Activated T-helper 1 cell treated with anti-CD3 and anti-CD28 coated beads, Interleukin-2, amount 50 U/mL, for 16 hours (primary cell): ENCODE results near the gene OSER1.
"Not testable (repeated sequence)": the region's sequence is repeated elsewhere in the genome, so short reads cannot be mapped to it uniquely, and the experiment has no call there.

ENCODE experiments used
- DNase-seq, 2 donors: peaks; one replicate each; pipeline ENCODE4 v3.0.0-alpha.2; 2020; ENCODE audit warnings: low read depth in 1 of 2, low spot score in 1 of 2

OSER1 gene

DNA sequence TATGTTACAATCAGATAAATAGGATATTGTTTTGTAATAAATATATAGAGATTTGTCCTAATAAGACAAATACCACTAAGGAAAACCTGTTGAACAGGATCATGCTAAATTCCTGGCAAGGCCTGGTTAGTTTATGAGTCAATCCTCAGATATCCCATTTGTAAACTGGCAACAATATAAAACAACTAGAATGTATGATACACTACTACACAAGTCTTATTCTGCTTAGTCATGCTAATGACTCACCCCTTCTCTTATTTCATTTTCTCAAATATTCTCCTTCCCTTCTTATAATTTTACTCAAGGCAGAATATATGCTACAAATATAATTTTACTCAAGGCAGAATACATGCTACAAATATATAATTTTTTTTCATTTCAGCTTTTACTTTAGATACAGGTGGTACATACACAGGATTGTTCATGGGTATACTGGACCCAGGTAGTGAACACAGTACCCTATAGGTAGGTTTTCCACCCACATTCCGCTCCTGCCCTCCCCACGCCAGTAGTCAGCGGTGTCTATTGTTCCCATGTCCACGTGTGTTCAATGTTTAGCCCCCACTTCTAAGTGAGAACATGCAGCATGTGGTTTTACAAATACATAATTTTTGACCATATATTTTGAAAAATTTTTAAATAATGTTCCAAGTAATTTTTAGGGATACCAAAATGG is 6.3 kb downstream of the OSER1 start:
- no peak for DNase-seq

DNA sequence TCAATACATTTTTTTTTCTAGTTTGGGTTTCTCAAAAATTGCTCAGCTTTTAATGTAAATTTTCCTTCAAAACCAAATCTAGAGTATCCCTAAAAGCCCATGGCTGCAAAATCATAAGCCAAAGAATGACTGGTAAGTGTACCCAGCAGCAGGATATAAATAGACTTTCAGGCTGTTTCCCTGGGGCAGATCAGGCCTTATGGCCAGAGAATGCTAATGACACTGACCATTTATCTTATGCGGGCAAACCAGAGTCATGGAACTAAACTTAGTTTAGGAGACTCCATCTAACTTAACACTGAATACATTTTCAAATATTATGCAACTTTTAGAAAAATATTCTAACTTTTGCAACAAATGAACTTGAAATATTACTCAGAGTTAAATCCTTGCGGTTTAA is 7.4 kb downstream of the OSER1 start:
- DNase-seq, result no peak

DNA sequence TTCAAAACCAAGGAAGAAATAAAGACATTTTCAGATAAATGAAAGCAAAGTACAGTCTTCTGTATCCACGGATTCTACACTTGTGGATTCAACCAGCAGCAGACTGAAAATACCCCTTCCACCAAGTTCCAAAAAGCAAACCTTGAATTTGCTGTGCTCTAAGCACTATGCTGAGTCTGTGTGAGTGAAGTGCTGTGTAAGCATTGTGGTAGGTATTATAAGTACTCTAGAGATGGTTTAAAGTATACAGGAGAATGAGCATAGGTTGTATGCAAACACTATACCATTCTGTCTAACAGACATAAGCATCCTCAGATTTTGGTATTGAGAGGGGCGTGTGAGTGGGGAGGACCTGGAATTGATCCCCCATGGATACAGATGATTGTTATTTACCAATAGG is 9.6 kb downstream of the OSER1 start:
- DNase-seq, result no peak

DNA sequence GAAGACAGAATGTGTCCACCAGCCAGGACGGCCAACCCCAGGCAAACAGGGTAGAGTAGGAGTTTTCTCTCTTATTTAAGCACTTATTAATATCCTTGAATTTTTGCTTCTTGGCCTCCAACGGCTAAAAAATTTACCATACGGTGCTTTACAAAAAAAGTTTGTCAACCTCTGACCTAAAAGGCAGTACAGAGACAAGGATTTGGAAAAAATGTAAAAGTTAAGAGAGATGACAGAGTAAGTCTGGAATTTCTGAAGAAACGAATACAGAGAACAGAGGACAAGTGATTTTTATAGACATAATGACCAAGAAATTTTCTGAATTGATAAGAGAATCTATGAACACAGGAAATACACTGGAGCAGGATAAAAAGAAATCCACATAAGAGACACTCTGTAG is 10.2 kb downstream of the OSER1 start:
- no peak for DNase-seq

DNA sequence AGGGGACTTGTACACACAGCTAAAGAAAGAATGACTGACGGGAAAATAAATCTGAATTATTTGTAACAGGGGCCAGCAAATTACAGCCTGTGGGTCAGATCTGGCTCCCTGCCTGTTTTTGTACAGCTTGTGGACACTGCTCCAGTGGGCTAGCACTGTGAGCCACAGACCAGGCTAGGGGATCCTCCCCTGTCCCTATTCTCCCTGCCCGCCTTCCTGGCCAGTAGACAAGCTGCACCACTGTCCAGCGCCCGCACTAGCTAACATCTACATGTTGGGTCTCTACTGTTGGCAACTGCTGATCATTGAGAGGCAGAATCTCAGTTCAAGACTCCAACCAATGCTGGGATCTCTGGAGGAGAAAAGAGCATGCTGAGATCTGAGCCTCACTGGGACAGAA is 10.7 kb downstream of the OSER1 start:
- no peak for DNase-seq

DNA sequence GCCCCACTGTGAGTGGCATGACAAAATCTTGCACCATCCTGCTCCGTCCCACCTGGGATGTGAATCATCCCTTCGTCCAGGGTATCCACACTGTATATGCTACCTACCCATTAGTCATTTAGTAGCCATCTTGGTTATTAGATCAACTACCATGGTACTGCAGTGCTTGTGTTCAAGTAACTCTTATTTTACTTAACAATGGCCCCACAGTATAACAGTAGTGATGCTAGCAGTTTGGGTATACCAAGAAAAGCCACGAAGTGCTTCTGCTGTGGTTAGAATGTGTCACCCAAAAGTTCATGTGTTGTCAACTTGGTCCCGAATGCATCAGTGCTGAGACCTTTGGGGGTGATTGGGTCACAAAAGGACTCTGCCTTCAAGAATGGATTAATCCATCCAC is 11.7 kb downstream of the OSER1 start:
- no peak for DNase-seq

DNA sequence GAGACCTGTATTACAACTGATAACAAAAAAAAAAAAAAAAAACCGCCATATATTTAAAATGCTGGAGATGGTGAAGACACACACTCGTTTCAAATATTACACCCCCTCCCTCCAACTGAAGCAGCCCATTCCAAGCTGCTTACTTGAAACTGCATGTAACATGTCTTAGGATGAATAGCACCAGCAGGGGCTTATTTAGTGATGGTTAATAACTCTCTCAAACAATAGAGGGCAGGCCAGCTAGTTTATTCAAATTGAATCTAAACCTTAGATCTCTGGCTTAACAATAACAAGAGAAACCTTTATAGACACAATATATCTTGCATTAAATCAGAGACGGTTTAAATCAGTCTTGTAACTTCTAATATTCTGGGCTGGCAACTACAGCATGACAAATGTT is 14.3 kb downstream of the OSER1 start:
- no peak for DNase-seq

DNA sequence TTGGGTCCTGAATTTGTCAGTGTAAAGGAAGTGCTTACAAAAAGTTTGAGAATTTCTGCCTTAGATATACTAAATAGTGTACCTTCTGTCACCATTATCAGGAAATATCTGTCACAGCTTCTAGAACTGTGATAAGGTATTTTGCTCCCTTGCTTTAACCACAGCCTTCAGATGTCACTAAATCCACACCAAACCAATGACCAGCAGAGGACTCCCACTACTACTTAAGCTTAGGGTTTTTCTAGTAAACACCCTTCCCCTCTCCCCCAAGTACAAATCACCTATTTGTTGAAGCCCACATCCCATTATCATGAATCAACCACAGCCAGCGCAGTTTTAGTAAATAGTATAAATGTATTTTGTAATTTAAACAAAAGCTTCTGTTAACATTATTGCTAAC is 15.0 kb downstream of the OSER1 start:
- no peak for DNase-seq

DNA sequence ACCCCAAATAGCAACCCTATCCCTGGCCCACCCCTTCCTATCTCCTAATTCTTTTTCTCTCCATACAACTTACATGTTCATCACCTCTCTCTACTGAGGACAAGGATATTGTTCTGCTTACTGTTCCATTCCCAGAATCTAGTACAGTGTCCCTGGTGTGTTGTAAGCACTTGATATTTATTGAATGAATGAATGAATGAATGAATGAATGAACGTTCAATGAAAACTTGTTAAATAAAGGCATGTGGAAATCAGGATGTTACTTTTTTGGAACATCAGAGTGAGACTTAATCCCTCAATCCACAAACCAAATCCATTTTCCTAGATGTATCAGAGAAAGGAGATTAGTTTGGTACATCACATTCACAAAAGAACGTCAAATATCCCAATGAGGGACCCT is 16.8 kb downstream of the OSER1 start:
- DNase-seq, result no peak

DNA sequence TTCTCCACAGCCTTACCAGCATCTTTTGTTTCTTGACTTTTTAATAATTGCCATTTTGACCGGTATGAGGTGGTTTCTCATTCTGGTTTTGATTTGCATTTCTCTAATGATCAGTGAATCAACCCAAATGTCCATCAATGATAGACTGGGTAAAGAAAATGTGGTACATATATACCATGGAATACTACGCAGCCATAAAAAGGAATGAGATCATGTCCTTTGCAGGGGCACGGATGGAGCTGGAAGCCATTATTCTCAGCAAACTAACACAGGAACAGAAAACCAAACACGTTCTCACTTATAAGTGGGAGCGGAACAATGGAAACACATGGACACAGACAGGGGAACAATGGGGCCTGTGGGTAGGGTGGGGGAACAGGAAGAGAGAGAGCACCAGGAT is 18.9 kb downstream of the OSER1 start:
- DNase-seq, result not testable (repeated sequence)

DNA sequence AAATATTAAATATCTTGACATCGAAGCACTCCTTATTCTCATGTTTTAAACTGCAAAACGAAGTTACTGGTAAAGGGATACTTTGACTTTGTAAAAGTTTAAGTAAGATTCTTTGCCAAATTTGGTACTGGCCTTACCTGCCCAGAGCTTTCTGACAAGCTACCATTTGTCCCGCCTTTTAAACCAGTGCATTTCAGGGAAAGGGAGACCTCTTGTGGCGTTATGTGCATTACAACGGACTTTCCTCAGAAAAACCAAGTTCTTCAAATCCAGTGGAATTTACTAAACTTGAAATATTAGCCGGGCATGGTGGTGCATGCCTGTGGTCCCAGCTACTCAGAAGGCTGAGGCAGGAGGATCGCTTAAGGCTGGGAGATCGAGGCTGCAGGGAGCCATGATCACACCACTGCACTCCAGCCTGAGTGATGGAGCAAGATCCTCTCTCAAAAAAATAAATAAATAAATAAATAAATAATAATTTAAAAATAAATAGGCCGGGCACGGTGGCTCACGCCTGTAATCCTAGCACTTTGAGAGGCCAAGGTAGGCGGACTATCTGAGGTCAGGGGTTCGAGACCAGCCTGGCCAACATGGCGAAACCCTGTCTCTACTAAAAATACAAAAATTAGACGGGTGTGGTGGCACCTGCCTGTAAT is 20.2 kb downstream of the OSER1 start:
- DNase-seq, result not testable (repeated sequence)

DNA sequence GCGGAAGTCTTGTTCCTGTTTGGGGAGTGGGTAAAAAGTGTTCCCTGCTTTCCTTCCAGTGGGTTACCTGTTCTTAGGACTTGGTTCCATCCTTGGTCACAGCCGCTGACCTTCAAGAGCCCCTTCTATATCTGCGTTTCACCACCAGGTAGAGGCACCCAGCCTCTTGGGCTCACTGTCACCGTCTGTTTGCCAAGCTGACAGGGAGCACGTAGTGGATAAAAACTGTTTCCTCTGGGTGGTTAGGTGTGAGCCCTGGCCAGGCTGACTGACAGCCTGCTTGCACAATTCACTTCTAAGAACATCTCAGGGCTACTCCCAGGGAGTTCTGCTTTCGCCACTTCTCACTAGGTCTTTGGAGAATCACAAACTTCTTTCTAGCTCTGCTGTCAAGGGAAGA is 21.8 kb downstream of the OSER1 start:
- no peak for DNase-seq

DNA sequence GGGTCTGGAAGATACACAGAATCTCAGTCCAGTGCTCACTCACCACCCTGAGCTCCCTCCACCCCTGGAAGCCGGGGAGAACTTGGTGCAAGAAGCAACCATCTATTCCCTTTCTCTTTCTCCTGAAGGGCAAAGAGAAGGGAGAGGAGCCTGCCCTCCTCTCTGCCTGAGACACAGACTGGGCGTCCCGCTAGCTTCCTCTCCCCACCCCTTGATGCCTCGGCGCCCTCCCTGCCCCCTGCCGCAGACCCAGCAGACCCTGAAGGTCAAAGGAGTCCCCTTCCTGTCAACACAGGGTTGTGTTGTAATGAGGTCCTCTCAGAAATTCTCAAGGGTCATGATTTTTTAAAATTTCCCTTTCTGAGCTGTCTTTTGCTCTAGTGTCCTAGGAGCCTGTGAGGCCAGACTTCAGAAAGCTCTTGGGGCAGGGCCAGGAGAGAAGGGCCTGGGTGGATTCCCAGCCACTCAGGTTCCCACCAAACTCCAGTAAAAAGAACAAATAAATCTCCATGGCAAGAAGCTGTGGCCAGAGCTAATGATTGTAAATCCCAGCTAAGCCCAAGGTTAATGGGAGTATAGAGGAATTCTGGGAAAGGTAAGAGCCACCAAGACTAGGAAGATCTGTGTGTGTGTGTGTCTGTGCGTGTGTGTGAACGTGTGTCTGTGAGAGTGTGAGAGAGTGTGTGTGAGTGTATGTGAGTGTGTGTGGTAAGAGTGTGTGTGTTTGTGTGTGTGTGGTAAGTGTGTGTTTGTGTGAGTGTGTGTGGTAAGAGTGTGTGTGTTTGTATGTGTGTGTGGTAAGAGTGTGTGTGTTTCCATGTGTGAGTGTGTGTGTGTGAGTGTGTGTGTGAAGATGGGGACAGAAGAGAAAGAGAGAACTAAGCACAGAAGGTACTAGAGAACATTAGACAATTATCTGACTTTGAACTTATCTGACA is 22.5 kb downstream of the OSER1 start:
- DNase-seq, result no peak

DNA sequence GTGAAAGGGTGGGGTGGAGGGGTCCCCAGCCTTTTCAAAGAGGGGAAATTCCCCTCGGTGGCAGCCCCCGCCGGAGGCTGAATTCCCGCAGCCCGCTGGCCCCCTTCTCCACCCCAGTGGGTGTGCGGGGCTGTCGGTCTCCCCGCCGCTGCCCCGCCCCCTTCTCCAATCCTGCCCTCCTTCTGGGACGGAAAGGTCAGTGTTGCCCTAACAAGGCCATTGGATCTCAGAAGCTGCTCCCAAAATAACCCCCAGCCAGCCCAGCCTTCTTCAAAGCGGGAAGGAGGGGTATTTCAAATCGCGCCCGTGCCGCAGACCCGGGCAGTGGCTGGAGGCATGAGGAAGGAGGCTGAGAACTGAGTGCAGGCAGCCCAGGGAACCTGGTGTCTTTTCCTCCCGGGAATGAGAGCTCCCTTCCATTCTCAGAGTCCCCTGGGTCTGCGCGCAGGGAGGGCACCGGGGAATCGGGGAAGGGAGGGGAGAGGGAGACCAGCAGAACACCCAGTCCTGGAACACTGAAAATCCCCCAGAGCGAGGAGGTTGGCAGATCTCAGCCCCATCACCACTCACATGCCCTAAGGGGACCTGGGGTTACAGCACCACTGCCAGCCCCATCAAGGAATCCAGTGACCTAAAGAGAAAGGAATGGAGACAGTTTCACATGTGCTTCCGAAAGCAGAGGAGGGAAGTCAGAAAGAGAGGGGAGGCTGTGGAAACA is 23.4 kb downstream of the OSER1 start, which contains the start of gene JPH2:
Gene JPH2 (minus strand): TSS at position 135 of the 718 bp plus-strand sequence. CDS start 483 bp downstream, outside the sequence.
- no peak for DNase-seq

DNA sequence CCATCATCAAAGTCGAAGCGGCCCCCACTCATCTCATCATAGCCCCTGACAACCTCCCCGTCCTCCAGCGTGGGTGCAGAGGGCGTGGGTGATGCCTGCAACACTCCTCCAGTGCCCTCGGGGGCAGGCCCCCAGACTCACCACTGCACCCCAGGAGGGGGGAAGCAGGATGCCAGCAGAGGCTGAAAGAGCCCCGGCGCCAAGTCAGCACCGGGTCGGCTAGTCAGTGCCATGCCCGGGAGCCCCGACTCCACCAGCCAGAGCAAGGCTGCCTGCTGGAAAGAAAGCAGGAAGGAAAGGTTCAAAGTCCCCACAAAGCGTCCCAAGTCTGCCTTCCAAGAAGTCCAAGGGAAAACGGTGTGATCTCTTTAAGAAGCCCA is 23.9 kb downstream of the OSER1 start:
- no peak for DNase-seq

DNA sequence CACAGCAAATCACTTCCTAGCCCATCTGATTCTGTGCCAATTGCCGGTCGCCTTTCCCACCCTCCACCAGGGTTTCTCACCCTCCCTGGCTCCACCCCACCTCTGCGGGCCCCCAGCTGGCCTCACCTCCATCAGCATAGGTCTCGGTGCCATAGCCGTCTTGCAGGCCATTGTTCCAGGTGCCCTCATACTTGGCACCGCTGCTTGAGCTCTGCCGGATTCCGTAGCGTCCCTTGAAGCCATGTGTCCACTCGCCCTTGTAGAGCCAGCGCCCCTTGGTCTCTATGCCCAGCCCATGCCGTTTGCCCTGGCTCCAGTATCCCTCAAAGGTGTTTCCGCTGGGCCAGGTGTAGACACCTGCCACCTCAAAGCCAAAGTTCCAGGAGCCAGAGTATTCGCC is 24.4 kb downstream of the OSER1 start:
- DNase-seq, result no peak

DNA sequence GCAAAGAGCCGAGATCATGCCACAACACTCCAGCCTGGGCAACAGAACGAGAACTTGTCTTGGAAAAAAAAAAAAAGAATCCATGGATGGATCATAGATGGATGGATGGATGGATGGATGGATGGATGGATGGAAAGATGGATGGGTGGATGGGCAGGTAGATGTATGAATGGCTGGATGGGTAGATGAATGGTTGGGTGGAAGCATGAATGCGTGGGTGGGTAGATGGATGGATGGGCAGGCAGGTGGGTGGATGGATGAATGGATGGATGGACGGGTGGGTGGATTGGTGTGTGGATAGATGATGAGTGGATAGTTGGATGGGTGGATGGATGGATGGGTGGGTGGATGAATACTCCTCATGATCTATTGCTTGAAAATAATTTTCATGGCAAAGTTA is 25.0 kb downstream of the OSER1 start:
- DNase-seq, result no peak

DNA sequence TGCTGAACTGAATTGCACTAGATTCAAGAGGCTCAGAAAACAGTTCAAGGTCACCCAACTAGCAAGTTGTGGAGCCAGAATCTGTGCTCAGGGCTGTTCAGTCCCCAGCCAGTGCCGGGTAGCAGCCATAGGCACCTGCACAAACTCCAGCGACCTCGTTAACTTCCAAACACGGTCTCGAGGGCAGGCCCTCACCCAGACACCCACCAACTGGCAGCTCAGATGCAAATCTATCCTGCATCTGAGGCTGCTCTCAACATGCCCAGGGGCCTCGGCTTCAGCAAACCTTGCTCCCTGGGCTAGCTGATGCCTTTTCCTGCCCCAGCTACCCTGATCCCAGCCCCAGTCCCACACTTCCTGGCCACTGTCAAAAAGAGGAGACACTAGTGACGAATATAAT is 27.3 kb downstream of the OSER1 start:
- no peak for DNase-seq

DNA sequence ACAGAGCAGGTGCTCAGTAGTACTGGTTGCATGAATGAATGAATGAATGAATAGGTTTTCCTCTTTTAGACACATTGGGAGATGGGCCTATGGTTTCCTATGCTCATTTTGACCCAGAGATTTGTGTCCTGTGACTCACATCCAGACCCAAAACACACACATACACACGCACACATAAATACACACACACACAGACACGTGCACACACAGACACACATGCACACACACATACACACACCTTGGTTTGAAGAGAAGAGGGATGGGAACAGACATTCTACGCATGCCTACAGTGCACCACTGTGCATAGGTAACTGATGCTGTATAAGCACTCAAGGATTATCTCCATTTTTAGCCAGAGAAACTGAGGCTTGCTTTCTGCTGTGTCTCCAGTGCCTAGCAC is 27.7 kb downstream of the OSER1 start:
- no peak for DNase-seq

DNA sequence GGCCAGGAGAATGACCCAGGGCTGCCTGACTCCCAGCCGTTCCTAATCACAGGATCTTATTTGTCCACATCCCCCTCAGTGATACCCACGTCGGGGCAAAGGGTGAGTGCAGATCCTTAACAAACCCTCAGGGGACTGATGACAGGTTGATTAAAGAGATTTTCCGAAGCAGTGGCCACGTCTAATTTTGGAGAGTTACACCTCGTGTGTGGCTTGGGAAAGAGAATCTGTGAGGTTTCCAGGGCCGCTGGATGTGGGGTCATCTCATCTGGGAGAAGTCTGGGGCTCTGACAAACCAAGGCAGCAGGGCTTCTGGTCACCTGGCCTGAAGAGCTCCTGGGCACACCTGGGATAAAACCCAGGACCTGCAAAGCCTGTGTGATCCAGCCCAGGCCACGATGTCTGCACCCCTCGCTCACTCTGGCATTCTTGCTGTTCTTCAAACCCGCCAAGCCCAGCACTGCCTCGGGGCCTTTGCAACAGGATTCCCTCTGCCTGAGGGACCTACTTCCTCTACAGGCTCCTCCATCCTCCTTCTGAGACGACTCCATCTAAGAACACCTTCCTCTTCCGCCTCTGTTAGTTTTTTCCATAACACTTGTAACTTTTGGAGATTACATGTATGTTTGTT is 28.3 kb downstream of the OSER1 start:
- no peak for DNase-seq

DNA sequence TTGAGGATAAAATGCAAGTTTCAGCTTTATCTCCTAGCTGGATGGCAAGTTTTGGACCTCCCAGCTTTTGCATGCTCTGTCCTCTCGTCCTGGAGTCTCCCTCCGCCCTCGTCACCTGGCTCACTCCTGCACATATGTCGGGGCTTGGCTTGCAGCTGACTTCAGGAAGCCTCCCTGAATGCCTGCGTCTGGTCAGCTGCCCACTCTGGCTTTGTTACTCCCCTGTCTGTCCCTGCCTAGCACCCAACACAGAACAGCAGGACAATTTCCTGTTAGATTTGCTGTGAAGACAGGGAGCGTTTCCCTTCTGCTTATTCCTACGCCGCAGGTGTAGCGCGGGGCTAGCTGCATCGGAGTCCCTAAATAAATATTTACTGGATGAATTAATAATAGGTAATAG is 29.0 kb downstream of the OSER1 start:
- DNase-seq, result no peak
